Measurements from ENCODE around the gene ZSWIM7.

ZSWIM7 gene

DNA sequence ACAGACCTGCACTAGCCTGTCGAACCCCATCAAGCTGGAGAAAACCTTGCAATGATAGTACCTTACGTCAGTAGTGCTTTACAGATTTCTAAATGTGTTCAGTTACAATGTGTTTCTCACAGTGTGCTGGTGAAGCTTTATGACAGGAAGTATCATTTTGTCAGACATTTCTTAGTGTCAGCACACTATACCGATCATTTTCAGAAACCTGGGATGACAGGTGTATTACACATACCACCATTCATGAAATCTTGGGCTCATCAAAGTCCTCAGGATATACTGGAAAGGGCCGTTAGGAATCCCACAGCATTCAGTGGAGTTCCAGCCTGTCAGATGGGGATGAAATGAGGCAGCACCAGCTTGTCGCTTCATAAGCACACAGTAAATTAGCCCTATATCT, 27.4 kb upstream of the ZSWIM7 start:
- Histone ChIP-seq H3K27me3 (ENCODE audit: control insufficient read depth in 5 of 5, insufficient read depth in 4 of 5, low read length in 5 of 5) (no peaks in the 10 kb centered on the region), H3K4me1 (ENCODE audit: control insufficient read depth in 5 of 5, insufficient read depth in 5 of 5, low read length in 5 of 5) (peaks cover 0 to 4% (median 0%) of the 10 kb centered on the region in 5 donors), H3K36me3 (ENCODE audit: control insufficient read depth in 5 of 5, insufficient read depth in 5 of 5, low read length in 5 of 5) (peaks cover 70 to 80% (median 76%) of the 10 kb centered on the region in 5 donors), H3K4me3 (ENCODE audit: low read depth in 1 of 5, low read length in 5 of 5) (no peak overlapping the region), H3K9ac (ENCODE audit: low read length in 5 of 5) (no peak overlapping the region), H3K27ac (ENCODE audit: low read depth, low read length) (peak overlapping the region; percentile 66), H3K9me3 (ENCODE audit: control insufficient read depth in 5 of 5, low read length in 5 of 5) (no peaks in the 10 kb centered on the region)

DNA sequence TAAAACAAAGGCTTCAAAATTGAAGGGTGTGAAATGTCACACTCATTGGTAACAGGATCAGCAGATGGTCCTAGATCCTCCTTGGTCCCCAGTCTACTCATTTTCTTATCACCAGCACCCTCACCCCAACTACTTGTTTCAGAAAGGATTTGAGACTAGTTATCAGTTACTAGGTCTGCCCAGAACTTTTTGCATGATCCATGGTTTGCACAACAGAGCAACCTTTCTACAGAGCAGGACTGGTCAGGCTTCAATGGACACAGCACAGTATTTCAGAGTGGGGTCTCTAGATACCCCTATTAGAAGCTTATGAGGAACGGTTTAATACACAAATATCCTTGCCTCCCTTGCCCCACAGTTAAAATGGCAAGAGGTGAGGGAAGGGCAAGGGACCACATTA, 25.7 kb upstream of the ZSWIM7 start:
- Histone ChIP-seq H3K36me3 (ENCODE audit: control insufficient read depth in 5 of 5, insufficient read depth in 5 of 5, low read length in 5 of 5) (peaks cover 58 to 73% (median 62%) of the 10 kb centered on the region in 5 donors), H3K4me1 (ENCODE audit: control insufficient read depth in 5 of 5, insufficient read depth in 5 of 5, low read length in 5 of 5) (peaks cover 0 to 4% (median 0%) of the 10 kb centered on the region in 5 donors), H3K9me3 (ENCODE audit: control insufficient read depth in 5 of 5, low read length in 5 of 5) (no peaks in the 10 kb centered on the region), H3K27ac (ENCODE audit: low read depth, low read length) (no peak overlapping the region), H3K27me3 (ENCODE audit: control insufficient read depth in 5 of 5, insufficient read depth in 4 of 5, low read length in 5 of 5) (no peaks in the 10 kb centered on the region), H3K4me3 (ENCODE audit: low read depth in 1 of 5, low read length in 5 of 5) (no peak overlapping the region), H3K9ac (ENCODE audit: low read length in 5 of 5) (no peak overlapping the region)

DNA sequence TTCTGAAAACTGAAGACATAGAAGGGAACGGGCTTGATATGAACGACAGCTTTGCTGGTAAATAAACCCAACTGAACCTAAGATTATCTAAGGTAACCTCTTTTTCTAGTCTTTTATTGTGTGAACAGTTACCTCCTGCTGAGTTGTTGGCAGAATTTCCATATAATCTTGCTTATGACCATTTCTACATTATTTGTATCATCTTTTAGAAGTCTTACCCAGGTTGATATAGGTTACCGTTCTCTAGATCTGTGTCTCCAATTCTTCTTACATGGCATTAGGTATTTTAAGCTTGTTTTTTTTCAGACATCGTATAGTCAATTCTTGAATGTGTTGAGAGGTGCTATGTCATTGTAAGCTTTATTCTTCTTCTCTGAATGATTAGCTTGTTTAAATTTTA, 24.4 kb upstream of the ZSWIM7 start:
- Histone ChIP-seq H3K9ac (ENCODE audit: low read length in 5 of 5) (no peak overlapping the region), H3K27ac (ENCODE audit: low read depth, low read length) (no peak overlapping the region), H3K4me1 (ENCODE audit: control insufficient read depth in 5 of 5, insufficient read depth in 5 of 5, low read length in 5 of 5) (peaks cover 0 to 6% (median 0%) of the 10 kb centered on the region in 5 donors), H3K9me3 (ENCODE audit: control insufficient read depth in 5 of 5, low read length in 5 of 5) (no peaks in the 10 kb centered on the region), H3K36me3 (ENCODE audit: control insufficient read depth in 5 of 5, insufficient read depth in 5 of 5, low read length in 5 of 5) (peaks cover 45 to 61% (median 50%) of the 10 kb centered on the region in 5 donors), H3K27me3 (ENCODE audit: control insufficient read depth in 5 of 5, insufficient read depth in 4 of 5, low read length in 5 of 5) (no peaks in the 10 kb centered on the region), H3K4me3 (ENCODE audit: low read depth in 1 of 5, low read length in 5 of 5) (no peak overlapping the region)

DNA sequence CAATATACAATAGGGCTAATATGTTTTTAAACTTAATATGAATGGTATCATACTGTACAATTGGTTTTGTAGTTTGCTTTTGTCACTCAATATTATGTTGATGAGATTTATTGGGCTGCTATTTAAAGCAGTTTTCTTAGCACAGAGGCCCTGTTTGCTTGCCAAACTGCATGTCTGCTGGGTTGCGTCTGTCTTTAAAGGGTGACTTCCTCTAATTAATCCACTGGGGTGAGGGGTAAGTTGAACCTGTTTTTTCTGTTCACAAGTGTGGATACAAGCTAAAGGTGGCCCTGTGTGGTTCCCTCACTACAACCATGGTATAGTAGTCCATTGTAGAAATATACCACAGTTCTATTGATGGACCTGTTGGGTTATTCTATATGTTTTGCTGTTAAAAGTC, 19.8 kb upstream of the ZSWIM7 start:
- H3K27ac ChIP-seq (ENCODE audit: low read depth, low read length), result no peak overlapping the region
- peaks cover 0 to 4% (median 0%) of the 10 kb centered on the region in 5 donors for H3K4me1 ChIP-seq (ENCODE audit: control insufficient read depth in 5 of 5, insufficient read depth in 5 of 5, low read length in 5 of 5)
- no peak overlapping the region for H3K9ac ChIP-seq (ENCODE audit: low read length in 5 of 5)
- H3K36me3 ChIP-seq (ENCODE audit: control insufficient read depth in 5 of 5, insufficient read depth in 5 of 5, low read length in 5 of 5), result peaks cover 6 to 28% (median 15%) of the 10 kb centered on the region in 5 donors
- H3K4me3 ChIP-seq (ENCODE audit: low read depth in 1 of 5, low read length in 5 of 5), result no peak overlapping the region
- no peaks in the 10 kb centered on the region for H3K9me3 ChIP-seq (ENCODE audit: control insufficient read depth in 5 of 5, low read length in 5 of 5)
- no peaks in the 10 kb centered on the region for H3K27me3 ChIP-seq (ENCODE audit: control insufficient read depth in 5 of 5, insufficient read depth in 4 of 5, low read length in 5 of 5)

DNA sequence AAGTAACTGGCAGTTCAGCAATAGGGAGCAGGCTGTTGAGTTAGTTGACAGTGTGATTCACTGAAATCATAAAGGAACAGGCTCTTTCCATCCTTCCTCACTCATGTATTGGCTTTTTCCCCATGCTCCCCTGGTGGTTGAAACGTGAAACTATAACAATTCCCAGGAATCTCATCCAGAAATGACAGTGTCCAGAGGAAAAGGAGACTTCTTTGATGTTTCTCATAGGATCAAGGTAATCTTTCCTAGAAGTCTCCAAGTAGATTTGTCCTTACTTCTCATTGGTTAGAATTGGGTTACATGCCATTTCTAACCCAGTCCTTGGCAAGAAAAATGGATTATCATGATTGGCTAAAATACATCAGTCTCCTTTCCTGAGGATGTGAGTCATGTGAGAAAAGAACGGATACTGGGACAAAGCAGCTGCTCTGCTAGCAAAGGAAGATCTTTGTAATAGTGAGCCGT, 14.5 kb upstream of the ZSWIM7 start:
- Histone ChIP-seq H3K9me3 (ENCODE audit: control insufficient read depth in 5 of 5, low read length in 5 of 5) (no peaks in the 10 kb centered on the region), H3K27ac (ENCODE audit: low read depth, low read length) (peak overlapping the region; percentile 2), H3K27me3 (ENCODE audit: control insufficient read depth in 5 of 5, insufficient read depth in 4 of 5, low read length in 5 of 5) (no peaks in the 10 kb centered on the region), H3K4me3 (ENCODE audit: low read depth in 1 of 5, low read length in 5 of 5) (no peak overlapping the region), H3K9ac (ENCODE audit: low read length in 5 of 5) (no peak overlapping the region), H3K4me1 (ENCODE audit: control insufficient read depth in 5 of 5, insufficient read depth in 5 of 5, low read length in 5 of 5) (peaks cover 0 to 10% (median 0%) of the 10 kb centered on the region in 5 donors), H3K36me3 (ENCODE audit: control insufficient read depth in 5 of 5, insufficient read depth in 5 of 5, low read length in 5 of 5) (peaks cover 9 to 21% (median 17%) of the 10 kb centered on the region in 5 donors)

DNA sequence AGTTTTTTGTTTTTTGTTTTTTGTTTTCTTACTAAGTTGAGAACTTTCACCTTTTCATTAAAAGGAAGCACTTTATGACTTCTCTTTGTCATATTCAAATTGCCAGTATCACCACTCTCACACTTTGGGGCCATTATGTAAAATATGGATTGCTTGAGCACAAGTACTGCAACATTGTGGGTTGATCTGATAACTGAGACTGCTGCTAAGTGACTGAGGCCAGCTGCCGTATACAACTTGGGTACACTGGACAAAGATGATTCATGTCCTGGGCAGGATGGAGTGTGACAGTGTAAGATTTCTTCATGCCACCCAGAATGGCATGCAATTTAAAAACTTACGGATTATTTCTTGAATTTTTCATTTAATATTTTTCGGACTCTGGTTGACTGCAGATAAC, 7.9 kb upstream of the ZSWIM7 start:
- Histone ChIP-seq H3K9me3 (ENCODE audit: control insufficient read depth in 5 of 5, low read length in 5 of 5) (no peaks in the 10 kb centered on the region), H3K9ac (ENCODE audit: low read length in 5 of 5) (no peak overlapping the region), H3K36me3 (ENCODE audit: control insufficient read depth in 5 of 5, insufficient read depth in 5 of 5, low read length in 5 of 5) (peaks cover 48 to 68% (median 60%) of the 10 kb centered on the region in 5 donors), H3K27me3 (ENCODE audit: control insufficient read depth in 5 of 5, insufficient read depth in 4 of 5, low read length in 5 of 5) (no peaks in the 10 kb centered on the region), H3K4me3 (ENCODE audit: low read depth in 1 of 5, low read length in 5 of 5) (no peak overlapping the region), H3K27ac (ENCODE audit: low read depth, low read length) (no peak overlapping the region), H3K4me1 (ENCODE audit: control insufficient read depth in 5 of 5, insufficient read depth in 5 of 5, low read length in 5 of 5) (peaks cover 0 to 20% (median 7%) of the 10 kb centered on the region in 5 donors)

DNA sequence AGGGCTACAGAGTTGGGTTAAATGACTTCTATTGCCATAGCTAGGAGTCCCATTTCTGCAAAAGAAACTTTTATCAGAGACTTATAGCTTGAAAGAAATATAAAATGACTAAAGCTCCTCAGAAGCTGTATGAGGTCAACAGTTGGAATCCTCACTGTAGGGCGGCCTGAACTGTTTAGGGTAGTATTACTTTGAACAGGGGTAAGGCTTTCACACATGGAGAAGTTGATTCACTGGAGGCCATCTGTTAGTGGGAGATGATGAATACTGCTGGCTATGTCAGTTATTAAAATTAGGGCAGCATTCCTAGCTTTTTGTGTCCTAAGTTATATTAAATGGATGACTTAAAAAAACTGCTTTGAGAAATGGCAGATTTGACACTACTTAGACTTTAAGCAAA, 6.1 kb upstream of the ZSWIM7 start:
- Histone ChIP-seq H3K4me3 (ENCODE audit: low read depth in 1 of 5, low read length in 5 of 5) (no peak overlapping the region), H3K27me3 (ENCODE audit: control insufficient read depth in 5 of 5, insufficient read depth in 4 of 5, low read length in 5 of 5) (no peaks in the 10 kb centered on the region), H3K9me3 (ENCODE audit: control insufficient read depth in 5 of 5, low read length in 5 of 5) (peaks cover 0 to 3% (median 0%) of the 10 kb centered on the region in 5 donors), H3K36me3 (ENCODE audit: control insufficient read depth in 5 of 5, insufficient read depth in 5 of 5, low read length in 5 of 5) (peaks cover 46 to 74% (median 67%) of the 10 kb centered on the region in 5 donors), H3K9ac (ENCODE audit: low read length in 5 of 5) (no peak overlapping the region), H3K4me1 (ENCODE audit: control insufficient read depth in 5 of 5, insufficient read depth in 5 of 5, low read length in 5 of 5) (peaks cover 4 to 27% (median 11%) of the 10 kb centered on the region in 5 donors), H3K27ac (ENCODE audit: low read depth, low read length) (no peak overlapping the region)

DNA sequence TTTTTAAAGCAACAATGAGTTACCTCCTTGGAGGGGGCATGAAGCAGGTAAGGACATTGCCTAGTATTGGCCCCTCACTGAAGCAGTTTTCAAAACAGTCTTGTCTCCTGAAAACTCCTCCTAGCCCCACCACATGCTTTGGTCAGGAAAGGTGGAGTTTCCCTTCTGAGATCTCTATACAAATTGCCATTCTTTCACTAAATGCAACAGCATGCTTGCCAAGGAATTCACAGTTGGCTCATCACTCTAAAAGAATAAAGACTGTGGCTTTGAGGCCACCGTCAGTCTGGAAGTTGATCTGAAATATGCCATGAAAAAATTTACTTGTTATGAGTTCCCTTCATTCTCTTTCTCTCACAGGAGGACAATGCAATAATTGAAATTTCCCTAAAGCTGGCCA, 4.3 kb upstream of the ZSWIM7 start:
- Histone ChIP-seq H3K9ac (ENCODE audit: low read length in 5 of 5) (no peak overlapping the region), H3K27me3 (ENCODE audit: control insufficient read depth in 5 of 5, insufficient read depth in 4 of 5, low read length in 5 of 5) (no peaks in the 10 kb centered on the region), H3K4me1 (ENCODE audit: control insufficient read depth in 5 of 5, insufficient read depth in 5 of 5, low read length in 5 of 5) (peaks cover 4 to 33% (median 21%) of the 10 kb centered on the region in 5 donors), H3K9me3 (ENCODE audit: control insufficient read depth in 5 of 5, low read length in 5 of 5) (peaks cover 0 to 3% (median 0%) of the 10 kb centered on the region in 5 donors), H3K27ac (ENCODE audit: low read depth, low read length) (peak overlapping the region; percentile 4), H3K36me3 (ENCODE audit: control insufficient read depth in 5 of 5, insufficient read depth in 5 of 5, low read length in 5 of 5) (peaks cover 46 to 74% (median 63%) of the 10 kb centered on the region in 5 donors), H3K4me3 (ENCODE audit: low read depth in 1 of 5, low read length in 5 of 5) (no peak overlapping the region)

DNA sequence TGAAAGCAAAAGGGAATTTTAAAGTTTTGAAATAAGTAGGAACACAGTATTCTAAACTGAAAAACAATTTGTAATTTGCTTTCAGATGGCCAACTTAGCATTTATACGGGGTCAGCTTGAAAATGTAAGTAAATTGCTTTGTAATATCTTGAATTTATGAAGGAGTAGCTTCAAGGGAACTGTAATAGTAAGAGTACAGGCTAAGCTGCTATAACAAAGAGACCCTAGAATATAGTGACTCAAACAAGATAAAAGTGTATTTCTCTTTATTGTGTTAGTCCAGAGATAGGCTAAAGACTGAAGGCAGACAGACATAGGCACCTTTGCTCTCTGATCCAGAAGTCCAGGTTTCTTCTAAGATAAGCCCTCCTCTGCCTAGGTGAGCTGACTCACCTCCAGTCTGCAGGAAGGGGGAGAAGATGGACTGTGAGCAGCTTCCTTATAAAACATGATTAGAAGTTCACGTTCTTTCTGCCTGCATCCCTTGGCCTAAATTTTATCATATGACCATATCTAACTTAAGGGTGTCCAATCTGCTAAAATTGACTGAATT, 3.3 kb upstream of the ZSWIM7 start:
- Histone ChIP-seq H3K4me1 (ENCODE audit: control insufficient read depth in 5 of 5, insufficient read depth in 5 of 5, low read length in 5 of 5) (peaks cover 4 to 34% (median 29%) of the 10 kb centered on the region in 5 donors), H3K36me3 (ENCODE audit: control insufficient read depth in 5 of 5, insufficient read depth in 5 of 5, low read length in 5 of 5) (peaks cover 36 to 64% (median 52%) of the 10 kb centered on the region in 5 donors), H3K27me3 (ENCODE audit: control insufficient read depth in 5 of 5, insufficient read depth in 4 of 5, low read length in 5 of 5) (no peaks in the 10 kb centered on the region), H3K9ac (ENCODE audit: low read length in 5 of 5) (no peak overlapping the region), H3K9me3 (ENCODE audit: control insufficient read depth in 5 of 5, low read length in 5 of 5) (peaks cover 0 to 3% (median 0%) of the 10 kb centered on the region in 5 donors), H3K4me3 (ENCODE audit: low read depth in 1 of 5, low read length in 5 of 5) (no peak overlapping the region), H3K27ac (ENCODE audit: low read depth, low read length) (no peak overlapping the region)

DNA sequence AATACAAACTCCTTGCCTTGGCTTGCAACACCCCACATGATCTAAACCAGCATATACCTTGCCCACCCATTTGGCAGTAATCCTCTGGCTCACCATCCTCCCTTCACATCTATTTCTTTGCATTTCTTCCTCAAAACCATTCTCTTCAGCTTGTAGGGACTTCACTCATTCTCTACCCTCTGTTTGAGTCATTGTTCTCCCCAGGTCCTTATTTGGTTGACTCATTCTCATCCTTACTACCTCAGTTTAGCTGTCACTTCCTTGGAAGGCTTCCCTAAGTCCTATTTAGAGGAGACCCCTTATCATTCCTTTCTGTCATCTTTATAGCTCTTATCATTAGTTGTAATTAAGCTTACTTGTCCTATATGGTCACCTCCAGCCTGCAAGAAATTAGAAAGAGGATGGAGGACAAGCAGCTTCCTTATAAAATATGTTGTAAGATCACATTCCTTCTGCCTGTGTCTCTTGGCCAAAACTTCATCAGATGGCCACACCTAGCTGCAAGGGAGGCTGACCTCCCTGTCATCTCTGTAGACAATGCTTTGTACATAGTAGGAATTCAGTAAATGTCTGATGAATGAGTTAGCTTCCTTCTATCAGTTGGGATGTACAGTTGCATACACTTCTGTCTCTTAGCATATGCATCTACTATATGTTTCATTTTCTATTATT, 1.9 kb upstream of the ZSWIM7 start:
- no peak overlapping the region for H3K9ac ChIP-seq (ENCODE audit: low read length in 5 of 5)
- peaks cover 4 to 34% (median 29%) of the 10 kb centered on the region in 5 donors for H3K4me1 ChIP-seq (ENCODE audit: control insufficient read depth in 5 of 5, insufficient read depth in 5 of 5, low read length in 5 of 5)
- H3K9me3 ChIP-seq (ENCODE audit: control insufficient read depth in 5 of 5, low read length in 5 of 5), result peaks cover 0 to 3% (median 0%) of the 10 kb centered on the region in 5 donors
- no peaks in the 10 kb centered on the region for H3K27me3 ChIP-seq (ENCODE audit: control insufficient read depth in 5 of 5, insufficient read depth in 4 of 5, low read length in 5 of 5)
- peak overlapping the region in 3 of 5 donors; percentile 81 to 91 (median 84) for H3K4me3 ChIP-seq (ENCODE audit: low read depth in 1 of 5, low read length in 5 of 5)
- peaks cover 24 to 52% (median 40%) of the 10 kb centered on the region in 5 donors for H3K36me3 ChIP-seq (ENCODE audit: control insufficient read depth in 5 of 5, insufficient read depth in 5 of 5, low read length in 5 of 5)
- H3K27ac ChIP-seq (ENCODE audit: low read depth, low read length), result no peak overlapping the region
